WTC11 (cell line): ENCODE results near the gene MRPS22. TPM values are rescaled to one million over a fixed set of nuclear protein-coding genes. Genes with fewer than 3 reads are reported as not detected.

Experiments used
- ATAC-seq: fragments of 200-7000 bp; cut with Tn5 transposase; 2 replicates; pipeline ENCODE4 v1.10.0; 2021; ENCODE audit warnings: mild to moderate bottlenecking, moderate library complexity
- CTCF ChIA-PET: fragments of 300-600 bp; sonication (Branson Sonifier 250); formaldehyde crosslinking; loops from one replicate; lab custom pipeline; 2021; ENCODE audit warnings: antibody characterized with exemption; lab: Charles Lee
- POLR2A ChIA-PET: fragments of 350-600 bp; sonication (Branson Sonifier 250); formaldehyde crosslinking; loops from one replicate; lab custom pipeline; 2021; ENCODE audit warnings: antibody characterized with exemption; lab: Charles Lee
- DNase-seq: peaks from one replicate; pipeline ENCODE4 v3.0.0; 2021; ENCODE audit warnings: low spot score
- H3K27ac Mint-ChIP-seq: 2 replicates; pipeline ENCODE4 v1.8.0; 2021; ENCODE audit warnings: mixed read lengths
- H3K27me3 Mint-ChIP-seq: 2 replicates; pipeline ENCODE4 v1.8.0; 2021; ENCODE audit warnings: low read depth, mild to moderate bottlenecking, moderate library complexity, mixed read lengths
- H3K36me3 Mint-ChIP-seq: 2 replicates; pipeline ENCODE4 v1.8.0; 2021; ENCODE audit warnings: mixed read lengths
- H3K4me1 Mint-ChIP-seq: 2 replicates; pipeline ENCODE4 v1.8.0; 2022; ENCODE audit warnings: mixed read lengths
- H3K4me3 Mint-ChIP-seq: 2 replicates; pipeline ENCODE4 v1.8.0; 2021; ENCODE audit warnings: mild to moderate bottlenecking, moderate library complexity, mixed read lengths
- H3K9me3 Mint-ChIP-seq: 2 replicates; pipeline ENCODE4 v1.8.0; 2021; ENCODE audit warnings: mixed read lengths
- EMX1 ChIP-seq: fragments of 250-450 bp; sonication (Bioruptor Pico); IDR thresholded peaks from 2 replicates; pipeline ENCODE4 v1.8.0; 2021; ENCODE audit warnings: mild to moderate bottlenecking
- FOXP1 ChIP-seq: sonication (generic); formaldehyde crosslinking; IDR thresholded peaks from 2 replicates; pipeline ENCODE4 v1.8.0; 2022; ENCODE audit warnings: missing genetic modification reagents, mild to moderate bottlenecking, moderate library complexity, borderline replicate concordance
- GABPB1 ChIP-seq: sonication (generic); formaldehyde crosslinking; IDR thresholded peaks from 2 replicates; pipeline ENCODE4 v1.8.1; 2023; ENCODE audit warnings: mild to moderate bottlenecking, missing genetic modification reagents
- JUN ChIP-seq: sonication (generic); formaldehyde crosslinking; IDR thresholded peaks from 2 replicates; pipeline ENCODE4 v1.8.0; 2023; ENCODE audit warnings: mild to moderate bottlenecking, missing genetic modification reagents
- NR2C2 ChIP-seq: sonication (generic); formaldehyde crosslinking; IDR thresholded peaks from 2 replicates; pipeline ENCODE4 v1.8.0; 2022; ENCODE audit warnings: mild to moderate bottlenecking, missing genetic modification reagents
- SOX15 ChIP-seq: fragments of 250-450 bp; sonication (Bioruptor Pico); IDR thresholded peaks from 2 replicates; pipeline ENCODE4 v1.9.0; 2021; ENCODE audit warnings: mild to moderate bottlenecking
- ZNF138 ChIP-seq: sonication (generic); formaldehyde crosslinking; conservative IDR thresholded peaks from 2 replicates; pipeline ENCODE4 v1.8.1; 2022; ENCODE audit warnings: mild to moderate bottlenecking, moderate library complexity, missing genetic modification reagents
- ZNF317 ChIP-seq: sonication (generic); formaldehyde crosslinking; IDR thresholded peaks from 2 replicates; pipeline ENCODE4 v1.8.1; 2023; ENCODE audit warnings: low read depth, mild to moderate bottlenecking, moderate library complexity, missing genetic modification reagents, borderline replicate concordance
- total RNA-seq: library from RNA; stranded (reverse); gene quantifications from 3 replicates; pipeline ENCODE4 v1.2.3, GENCODE V29; 2021
- TF ChIP-seq, protein P1 (sequence below): fragments of 250-450 bp; sonication (Bioruptor Pico); IDR thresholded peaks from 2 replicates; pipeline ENCODE4 v1.9.0; 2021; ENCODE audit warnings: mild to moderate bottlenecking, borderline replicate concordance
- TF ChIP-seq, protein P2 (sequence below): sonication (generic); formaldehyde crosslinking; conservative IDR thresholded peaks from 2 replicates; pipeline ENCODE4 v1.8.1; 2022; ENCODE audit warnings: mild to moderate bottlenecking, missing genetic modification reagents
- TF ChIP-seq, protein P3 (sequence below): sonication (generic); formaldehyde crosslinking; IDR thresholded peaks from 2 replicates; pipeline ENCODE4 v1.8.1; 2023; ENCODE audit warnings: mild to moderate bottlenecking, missing genetic modification reagents
- TF ChIP-seq, protein P4 (sequence below): sonication (generic); formaldehyde crosslinking; IDR thresholded peaks from 2 replicates; pipeline ENCODE4 v1.8.1; 2023; ENCODE audit warnings: mild to moderate bottlenecking, missing genetic modification reagents, borderline replicate concordance
- TF ChIP-seq, protein P5 (sequence below): sonication (generic); formaldehyde crosslinking; IDR thresholded peaks from 2 replicates; pipeline ENCODE4 v1.8.0; 2022; ENCODE audit warnings: missing genetic modification reagents
- TF ChIP-seq, protein P6 (sequence below): sonication (generic); formaldehyde crosslinking; IDR thresholded peaks from 2 replicates; pipeline ENCODE4 v1.8.0; 2022; ENCODE audit warnings: mild to moderate bottlenecking, missing genetic modification reagents
- TF ChIP-seq, protein P7 (sequence below): sonication (generic); formaldehyde crosslinking; IDR thresholded peaks from 2 replicates; pipeline ENCODE4 v1.8.0; 2022; ENCODE audit warnings: mild to moderate bottlenecking, missing genetic modification reagents

Gene MRPS22
- total RNA-seq, 1 experiment from 2014 or later: 44.6 TPM

DNA sequence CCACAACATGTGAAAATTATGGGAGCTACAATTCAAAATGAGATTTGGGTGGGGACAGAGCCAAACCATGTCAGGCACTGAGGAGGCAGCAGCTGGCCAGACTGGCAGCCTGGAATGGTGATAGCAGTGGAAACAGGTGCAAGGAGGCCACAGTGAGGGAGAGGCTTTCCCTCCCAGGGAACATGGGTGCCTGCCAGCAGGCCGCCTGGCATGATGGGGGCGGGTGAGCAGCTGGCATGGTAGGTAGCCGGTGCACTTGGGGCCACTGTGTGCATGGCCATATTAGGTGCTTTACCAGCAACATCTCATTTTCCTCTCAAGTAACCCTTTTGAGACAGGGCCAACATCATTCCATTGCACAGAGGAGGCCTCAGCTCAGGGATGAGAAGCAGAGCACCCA, 18.3 kb upstream of the MRPS22 start:
- DNase-seq: no peak
- CTCF ChIA-PET: no interaction called here
- ATAC-seq: no peak

DNA sequence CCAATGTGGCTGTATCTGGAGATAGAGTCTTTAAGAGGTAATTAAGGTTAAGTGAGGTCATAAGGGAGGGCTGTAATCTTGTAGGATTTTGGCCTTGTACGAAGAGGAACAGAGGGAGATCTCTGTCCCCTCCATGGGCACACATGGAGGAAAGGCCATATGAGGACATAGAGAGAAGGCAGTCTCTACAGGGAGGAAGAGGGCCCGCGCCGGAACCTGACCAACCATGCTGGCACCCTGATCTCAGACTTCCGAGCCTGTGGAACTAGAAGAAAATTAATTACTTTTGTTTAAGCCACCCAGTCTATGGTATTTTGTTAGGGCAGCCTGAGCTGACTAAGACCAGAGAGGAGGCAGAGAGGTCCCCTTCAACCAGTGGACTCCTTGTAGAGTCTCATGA, 17.7 kb upstream of the MRPS22 start:
- Mint-ChIP-seq H3K27ac (no peak overlapping the region), H3K9me3 (no peaks in the 10 kb centered on the region), H3K36me3 (no peaks in the 10 kb centered on the region), H3K27me3 (peaks cover 37% of the 10 kb centered on the region), H3K4me1 (peaks cover 4% of the 10 kb centered on the region; the same call in 1 of the 2 replicates), H3K4me3 (no peak overlapping the region)
- POLR2A ChIA-PET: no interaction called here
- CTCF ChIA-PET: interaction anchor here (1.0 kb wide), 1 partner anchor 203 kb away, joined by 3 read pairs; no protein-coding TSS in a partner anchor
- no peak for DNase-seq
- no peak for ATAC-seq
- TF ChIP-seq EMX1: no peak
- TF ChIP-seq GABPB1 (CRISPR knock-in tag): no peak
- TF ChIP-seq ZNF317: no peak
- no peak for TF ChIP-seq JUN
- TF ChIP-seq, protein P1, sequence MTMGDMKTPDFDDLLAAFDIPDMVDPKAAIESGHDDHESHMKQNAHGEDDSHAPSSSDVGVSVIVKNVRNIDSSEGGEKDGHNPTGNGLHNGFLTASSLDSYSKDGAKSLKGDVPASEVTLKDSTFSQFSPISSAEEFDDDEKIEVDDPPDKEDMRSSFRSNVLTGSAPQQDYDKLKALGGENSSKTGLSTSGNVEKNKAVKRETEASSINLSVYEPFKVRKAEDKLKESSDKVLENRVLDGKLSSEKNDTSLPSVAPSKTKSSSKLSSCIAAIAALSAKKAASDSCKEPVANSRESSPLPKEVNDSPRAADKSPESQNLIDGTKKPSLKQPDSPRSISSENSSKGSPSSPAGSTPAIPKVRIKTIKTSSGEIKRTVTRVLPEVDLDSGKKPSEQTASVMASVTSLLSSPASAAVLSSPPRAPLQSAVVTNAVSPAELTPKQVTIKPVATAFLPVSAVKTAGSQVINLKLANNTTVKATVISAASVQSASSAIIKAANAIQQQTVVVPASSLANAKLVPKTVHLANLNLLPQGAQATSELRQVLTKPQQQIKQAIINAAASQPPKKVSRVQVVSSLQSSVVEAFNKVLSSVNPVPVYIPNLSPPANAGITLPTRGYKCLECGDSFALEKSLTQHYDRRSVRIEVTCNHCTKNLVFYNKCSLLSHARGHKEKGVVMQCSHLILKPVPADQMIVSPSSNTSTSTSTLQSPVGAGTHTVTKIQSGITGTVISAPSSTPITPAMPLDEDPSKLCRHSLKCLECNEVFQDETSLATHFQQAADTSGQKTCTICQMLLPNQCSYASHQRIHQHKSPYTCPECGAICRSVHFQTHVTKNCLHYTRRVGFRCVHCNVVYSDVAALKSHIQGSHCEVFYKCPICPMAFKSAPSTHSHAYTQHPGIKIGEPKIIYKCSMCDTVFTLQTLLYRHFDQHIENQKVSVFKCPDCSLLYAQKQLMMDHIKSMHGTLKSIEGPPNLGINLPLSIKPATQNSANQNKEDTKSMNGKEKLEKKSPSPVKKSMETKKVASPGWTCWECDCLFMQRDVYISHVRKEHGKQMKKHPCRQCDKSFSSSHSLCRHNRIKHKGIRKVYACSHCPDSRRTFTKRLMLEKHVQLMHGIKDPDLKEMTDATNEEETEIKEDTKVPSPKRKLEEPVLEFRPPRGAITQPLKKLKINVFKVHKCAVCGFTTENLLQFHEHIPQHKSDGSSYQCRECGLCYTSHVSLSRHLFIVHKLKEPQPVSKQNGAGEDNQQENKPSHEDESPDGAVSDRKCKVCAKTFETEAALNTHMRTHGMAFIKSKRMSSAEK: no peak
- TF ChIP-seq, protein P2, sequence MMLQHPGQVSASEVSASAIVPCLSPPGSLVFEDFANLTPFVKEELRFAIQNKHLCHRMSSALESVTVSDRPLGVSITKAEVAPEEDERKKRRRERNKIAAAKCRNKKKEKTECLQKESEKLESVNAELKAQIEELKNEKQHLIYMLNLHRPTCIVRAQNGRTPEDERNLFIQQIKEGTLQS (CRISPR knock-in tag): no peak
- TF ChIP-seq, protein P3, sequence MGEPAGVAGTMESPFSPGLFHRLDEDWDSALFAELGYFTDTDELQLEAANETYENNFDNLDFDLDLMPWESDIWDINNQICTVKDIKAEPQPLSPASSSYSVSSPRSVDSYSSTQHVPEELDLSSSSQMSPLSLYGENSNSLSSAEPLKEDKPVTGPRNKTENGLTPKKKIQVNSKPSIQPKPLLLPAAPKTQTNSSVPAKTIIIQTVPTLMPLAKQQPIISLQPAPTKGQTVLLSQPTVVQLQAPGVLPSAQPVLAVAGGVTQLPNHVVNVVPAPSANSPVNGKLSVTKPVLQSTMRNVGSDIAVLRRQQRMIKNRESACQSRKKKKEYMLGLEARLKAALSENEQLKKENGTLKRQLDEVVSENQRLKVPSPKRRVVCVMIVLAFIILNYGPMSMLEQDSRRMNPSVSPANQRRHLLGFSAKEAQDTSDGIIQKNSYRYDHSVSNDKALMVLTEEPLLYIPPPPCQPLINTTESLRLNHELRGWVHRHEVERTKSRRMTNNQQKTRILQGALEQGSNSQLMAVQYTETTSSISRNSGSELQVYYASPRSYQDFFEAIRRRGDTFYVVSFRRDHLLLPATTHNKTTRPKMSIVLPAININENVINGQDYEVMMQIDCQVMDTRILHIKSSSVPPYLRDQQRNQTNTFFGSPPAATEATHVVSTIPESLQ (CRISPR knock-in tag): no peak
- TF ChIP-seq, protein P4, sequence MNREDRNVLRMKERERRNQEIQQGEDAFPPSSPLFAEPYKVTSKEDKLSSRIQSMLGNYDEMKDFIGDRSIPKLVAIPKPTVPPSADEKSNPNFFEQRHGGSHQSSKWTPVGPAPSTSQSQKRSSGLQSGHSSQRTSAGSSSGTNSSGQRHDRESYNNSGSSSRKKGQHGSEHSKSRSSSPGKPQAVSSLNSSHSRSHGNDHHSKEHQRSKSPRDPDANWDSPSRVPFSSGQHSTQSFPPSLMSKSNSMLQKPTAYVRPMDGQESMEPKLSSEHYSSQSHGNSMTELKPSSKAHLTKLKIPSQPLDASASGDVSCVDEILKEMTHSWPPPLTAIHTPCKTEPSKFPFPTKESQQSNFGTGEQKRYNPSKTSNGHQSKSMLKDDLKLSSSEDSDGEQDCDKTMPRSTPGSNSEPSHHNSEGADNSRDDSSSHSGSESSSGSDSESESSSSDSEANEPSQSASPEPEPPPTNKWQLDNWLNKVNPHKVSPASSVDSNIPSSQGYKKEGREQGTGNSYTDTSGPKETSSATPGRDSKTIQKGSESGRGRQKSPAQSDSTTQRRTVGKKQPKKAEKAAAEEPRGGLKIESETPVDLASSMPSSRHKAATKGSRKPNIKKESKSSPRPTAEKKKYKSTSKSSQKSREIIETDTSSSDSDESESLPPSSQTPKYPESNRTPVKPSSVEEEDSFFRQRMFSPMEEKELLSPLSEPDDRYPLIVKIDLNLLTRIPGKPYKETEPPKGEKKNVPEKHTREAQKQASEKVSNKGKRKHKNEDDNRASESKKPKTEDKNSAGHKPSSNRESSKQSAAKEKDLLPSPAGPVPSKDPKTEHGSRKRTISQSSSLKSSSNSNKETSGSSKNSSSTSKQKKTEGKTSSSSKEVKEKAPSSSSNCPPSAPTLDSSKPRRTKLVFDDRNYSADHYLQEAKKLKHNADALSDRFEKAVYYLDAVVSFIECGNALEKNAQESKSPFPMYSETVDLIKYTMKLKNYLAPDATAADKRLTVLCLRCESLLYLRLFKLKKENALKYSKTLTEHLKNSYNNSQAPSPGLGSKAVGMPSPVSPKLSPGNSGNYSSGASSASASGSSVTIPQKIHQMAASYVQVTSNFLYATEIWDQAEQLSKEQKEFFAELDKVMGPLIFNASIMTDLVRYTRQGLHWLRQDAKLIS (CRISPR knock-in tag): no peak
- no peak for TF ChIP-seq SOX15 (CRISPR knock-in tag)

More for the DNA sequence above, 18.3 kb upstream of the MRPS22 start:
- Mint-ChIP-seq H3K27ac (no peak overlapping the region), H3K27me3 (peaks cover 31% of the 10 kb centered on the region), H3K36me3 (no peaks in the 10 kb centered on the region), H3K9me3 (no peaks in the 10 kb centered on the region), H3K4me1 (peaks cover 4% of the 10 kb centered on the region; the same call in 1 of the 2 replicates), H3K4me3 (no peak overlapping the region)
- POLR2A ChIA-PET: no interaction called here
- TF ChIP-seq, protein P5, sequence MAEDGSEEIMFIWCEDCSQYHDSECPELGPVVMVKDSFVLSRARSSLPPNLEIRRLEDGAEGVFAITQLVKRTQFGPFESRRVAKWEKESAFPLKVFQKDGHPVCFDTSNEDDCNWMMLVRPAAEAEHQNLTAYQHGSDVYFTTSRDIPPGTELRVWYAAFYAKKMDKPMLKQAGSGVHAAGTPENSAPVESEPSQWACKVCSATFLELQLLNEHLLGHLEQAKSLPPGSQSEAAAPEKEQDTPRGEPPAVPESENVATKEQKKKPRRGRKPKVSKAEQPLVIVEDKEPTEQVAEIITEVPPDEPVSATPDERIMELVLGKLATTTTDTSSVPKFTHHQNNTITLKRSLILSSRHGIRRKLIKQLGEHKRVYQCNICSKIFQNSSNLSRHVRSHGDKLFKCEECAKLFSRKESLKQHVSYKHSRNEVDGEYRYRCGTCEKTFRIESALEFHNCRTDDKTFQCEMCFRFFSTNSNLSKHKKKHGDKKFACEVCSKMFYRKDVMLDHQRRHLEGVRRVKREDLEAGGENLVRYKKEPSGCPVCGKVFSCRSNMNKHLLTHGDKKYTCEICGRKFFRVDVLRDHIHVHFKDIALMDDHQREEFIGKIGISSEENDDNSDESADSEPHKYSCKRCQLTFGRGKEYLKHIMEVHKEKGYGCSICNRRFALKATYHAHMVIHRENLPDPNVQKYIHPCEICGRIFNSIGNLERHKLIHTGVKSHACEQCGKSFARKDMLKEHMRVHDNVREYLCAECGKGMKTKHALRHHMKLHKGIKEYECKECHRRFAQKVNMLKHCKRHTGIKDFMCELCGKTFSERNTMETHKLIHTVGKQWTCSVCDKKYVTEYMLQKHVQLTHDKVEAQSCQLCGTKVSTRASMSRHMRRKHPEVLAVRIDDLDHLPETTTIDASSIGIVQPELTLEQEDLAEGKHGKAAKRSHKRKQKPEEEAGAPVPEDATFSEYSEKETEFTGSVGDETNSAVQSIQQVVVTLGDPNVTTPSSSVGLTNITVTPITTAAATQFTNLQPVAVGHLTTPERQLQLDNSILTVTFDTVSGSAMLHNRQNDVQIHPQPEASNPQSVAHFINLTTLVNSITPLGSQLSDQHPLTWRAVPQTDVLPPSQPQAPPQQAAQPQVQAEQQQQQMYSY (CRISPR knock-in tag): no peak
- TF ChIP-seq NR2C2 (CRISPR knock-in tag) (no peak), EMX1 (no peak), FOXP1 (CRISPR knock-in tag) (no peak), ZNF138 (no peak)
- TF ChIP-seq, protein P6, sequence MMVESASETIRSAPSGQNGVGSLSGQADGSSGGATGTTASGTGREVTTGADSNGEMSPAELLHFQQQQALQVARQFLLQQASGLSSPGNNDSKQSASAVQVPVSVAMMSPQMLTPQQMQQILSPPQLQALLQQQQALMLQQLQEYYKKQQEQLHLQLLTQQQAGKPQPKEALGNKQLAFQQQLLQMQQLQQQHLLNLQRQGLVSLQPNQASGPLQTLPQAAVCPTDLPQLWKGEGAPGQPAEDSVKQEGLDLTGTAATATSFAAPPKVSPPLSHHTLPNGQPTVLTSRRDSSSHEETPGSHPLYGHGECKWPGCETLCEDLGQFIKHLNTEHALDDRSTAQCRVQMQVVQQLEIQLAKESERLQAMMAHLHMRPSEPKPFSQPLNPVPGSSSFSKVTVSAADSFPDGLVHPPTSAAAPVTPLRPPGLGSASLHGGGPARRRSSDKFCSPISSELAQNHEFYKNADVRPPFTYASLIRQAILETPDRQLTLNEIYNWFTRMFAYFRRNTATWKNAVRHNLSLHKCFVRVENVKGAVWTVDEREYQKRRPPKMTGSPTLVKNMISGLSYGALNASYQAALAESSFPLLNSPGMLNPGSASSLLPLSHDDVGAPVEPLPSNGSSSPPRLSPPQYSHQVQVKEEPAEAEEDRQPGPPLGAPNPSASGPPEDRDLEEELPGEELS: no peak
- TF ChIP-seq, protein P7, sequence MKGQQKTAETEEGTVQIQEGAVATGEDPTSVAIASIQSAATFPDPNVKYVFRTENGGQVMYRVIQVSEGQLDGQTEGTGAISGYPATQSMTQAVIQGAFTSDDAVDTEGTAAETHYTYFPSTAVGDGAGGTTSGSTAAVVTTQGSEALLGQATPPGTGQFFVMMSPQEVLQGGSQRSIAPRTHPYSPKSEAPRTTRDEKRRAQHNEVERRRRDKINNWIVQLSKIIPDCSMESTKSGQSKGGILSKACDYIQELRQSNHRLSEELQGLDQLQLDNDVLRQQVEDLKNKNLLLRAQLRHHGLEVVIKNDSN (CRISPR knock-in tag): no peak
- TF ChIP-seq, all 79 proteins: peak for 0
